ENCODE measurements around the gene CFAP74.

CFAP74 gene

GRCh38 chr1:2039251-2039650 lies 35.7 kb upstream of the CFAP74 start:
- no peak for DNase-seq (ENCODE audit: low read depth)

GRCh38 chr1:2038229-2038628 lies 34.6 kb upstream of the CFAP74 start:
- DNase-seq (ENCODE audit: low read depth), result no peak

DNA sequence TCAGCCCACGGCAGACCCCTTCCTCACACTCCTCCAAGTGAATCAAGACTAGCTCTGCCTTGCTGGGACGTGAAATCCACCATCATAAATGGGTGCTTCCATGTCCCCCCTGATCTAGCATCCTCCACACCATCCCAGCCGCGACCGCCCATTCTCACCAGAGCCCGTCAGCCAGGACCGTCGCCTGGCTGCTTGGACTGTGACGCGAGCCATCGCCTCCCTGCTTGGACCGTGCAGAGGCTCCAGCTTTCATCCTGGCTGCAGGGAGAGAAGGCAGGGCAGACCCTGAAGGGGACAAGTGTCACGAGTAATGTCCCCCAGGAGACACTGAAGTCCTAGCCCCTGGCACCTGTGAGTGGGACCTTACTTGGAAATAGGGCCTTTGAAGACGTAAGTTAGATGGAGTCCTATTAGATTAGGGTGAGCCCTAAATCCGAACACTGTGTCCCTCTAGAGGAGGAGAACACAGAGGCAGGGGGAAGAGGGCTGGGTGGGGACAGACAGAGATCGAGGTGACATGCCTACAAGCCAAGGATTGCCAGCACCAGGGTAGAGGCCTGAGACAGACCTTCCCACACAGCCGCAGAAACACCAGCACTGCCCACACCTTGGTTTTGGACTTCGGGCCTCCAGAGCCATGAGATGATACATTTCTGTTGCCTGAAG lies 33.9 kb upstream of the CFAP74 start:
- no peak for DNase-seq (ENCODE audit: low read depth)

GRCh38 chr1:2036287-2036686 lies 32.7 kb upstream of the CFAP74 start:
- no peak for DNase-seq (ENCODE audit: low read depth)

- DNase-seq (ENCODE audit: low read depth), result no peak
Measured at GRCh38 chr1:2033165-2033564, 29.6 kb upstream of the CFAP74 start.

- DNase-seq (ENCODE audit: low read depth), result no peak
Measured at GRCh38 chr1:2032737-2033136, 29.2 kb upstream of the CFAP74 start.

DNA sequence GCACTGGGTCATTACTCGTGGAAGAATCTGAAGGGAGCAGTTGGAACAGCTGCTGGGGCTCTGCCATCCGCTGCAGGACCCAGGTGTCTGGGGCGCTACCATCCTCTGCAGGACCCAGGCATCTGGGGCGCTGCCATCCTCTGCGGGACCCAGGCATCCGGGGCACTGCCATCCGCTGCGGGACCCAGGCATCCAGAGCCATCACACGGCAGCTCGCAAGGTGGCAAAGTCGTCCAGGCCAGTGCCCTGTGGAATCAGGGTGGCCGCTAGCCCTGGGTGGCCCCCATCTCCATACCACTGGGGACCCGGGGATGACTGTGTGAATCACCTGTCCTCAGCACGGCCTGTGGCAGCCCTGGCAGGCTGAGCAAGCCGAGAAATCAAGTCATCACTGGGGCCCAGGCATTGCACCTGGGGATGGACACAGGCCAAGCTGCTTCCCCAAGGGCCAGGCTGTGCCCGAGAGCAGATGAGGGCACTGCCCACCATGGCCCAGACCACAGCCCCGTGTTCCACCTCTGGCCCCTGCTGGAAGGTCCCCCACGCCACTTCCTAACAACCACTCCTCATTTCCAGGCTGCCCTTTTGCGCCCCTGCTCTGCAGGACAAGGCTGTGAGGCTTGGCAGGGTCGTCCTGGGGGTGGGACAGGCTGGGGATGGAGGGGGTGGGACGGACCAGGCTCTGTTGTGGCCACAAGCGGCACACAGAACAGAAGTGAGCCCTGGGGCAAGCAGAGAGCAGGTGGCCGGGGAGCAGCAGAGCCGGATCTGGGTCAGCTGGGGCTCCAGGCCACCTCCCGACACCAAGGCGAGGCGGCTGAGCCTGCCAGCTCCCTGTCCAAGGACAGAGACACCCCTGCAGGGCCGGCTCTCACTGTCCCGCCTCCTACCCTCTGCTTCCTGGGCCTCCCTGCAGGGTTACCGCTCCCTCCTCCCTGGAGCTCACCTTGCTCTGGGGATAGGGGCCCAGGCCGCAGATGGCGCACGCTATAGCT lies 28.3 kb upstream of the CFAP74 start:
- no peak for DNase-seq (ENCODE audit: low read depth)

GRCh38 chr1:2030076-2030871 lies 26.7 kb upstream of the CFAP74 start:
- no peak for DNase-seq (ENCODE audit: low read depth)

DNA sequence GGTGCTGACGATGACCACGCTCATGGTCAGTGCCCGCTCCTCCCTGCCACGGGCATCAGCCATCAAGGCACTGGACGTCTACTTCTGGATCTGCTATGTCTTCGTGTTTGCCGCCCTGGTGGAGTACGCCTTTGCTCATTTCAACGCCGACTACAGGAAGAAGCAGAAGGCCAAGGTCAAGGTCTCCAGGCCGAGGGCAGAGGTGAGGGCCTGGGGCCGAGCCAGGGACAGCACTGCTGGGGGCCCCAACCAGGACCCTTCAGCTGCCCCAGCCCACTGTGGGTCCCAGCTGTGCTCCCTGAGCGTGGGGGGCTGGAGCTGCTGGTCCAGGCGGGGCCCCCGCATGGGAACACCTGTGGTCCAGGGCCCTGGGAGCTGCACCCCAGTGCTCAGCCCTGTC lies 26.0 kb upstream of the CFAP74 start:
- no peak for DNase-seq (ENCODE audit: low read depth)

DNA sequence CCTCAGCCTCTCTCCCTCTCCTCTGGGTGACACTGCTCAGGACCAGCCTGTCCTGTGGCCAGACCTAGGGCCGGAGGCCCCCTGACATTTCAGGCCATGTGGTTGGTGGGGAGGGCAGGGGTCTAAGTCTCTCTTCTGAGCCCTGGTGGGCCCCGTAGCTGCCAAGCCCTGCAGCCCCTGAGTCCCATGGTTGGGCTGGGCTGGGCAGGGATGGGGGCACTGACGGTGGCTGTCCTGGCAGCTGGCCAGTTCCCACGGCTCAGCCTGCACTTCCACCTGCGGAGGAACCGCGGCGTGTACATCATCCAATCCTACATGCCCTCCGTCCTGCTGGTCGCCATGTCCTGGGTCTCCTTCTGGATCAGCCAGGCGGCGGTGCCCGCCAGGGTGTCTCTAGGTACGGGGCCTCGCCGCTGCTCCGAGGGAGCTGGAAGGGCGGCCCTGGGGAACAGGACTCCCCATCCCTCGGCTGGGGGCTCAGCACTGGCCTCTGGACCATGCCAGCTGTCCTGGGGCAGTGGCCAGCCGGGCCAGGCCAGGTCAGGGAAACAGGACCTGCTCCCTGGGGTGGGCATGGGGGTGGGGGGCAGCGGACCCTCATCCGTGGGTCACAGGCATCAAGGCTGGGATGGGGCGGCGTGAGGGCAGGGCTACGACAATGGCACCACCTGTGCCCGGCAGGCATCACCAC lies 25.4 kb upstream of the CFAP74 start:
- no peak for DNase-seq (ENCODE audit: low read depth)

GRCh38 chr1:2027961-2028583 lies 24.5 kb upstream of the CFAP74 start:
- no peak for DNase-seq (ENCODE audit: low read depth)

- no peak for DNase-seq (ENCODE audit: low read depth)
Measured at GRCh38 chr1:2025491-2025981, 21.9 kb upstream of the CFAP74 start.

GRCh38 chr1:2024887-2025286 lies 21.3 kb upstream of the CFAP74 start:
- no peak for DNase-seq (ENCODE audit: low read depth)

DNA sequence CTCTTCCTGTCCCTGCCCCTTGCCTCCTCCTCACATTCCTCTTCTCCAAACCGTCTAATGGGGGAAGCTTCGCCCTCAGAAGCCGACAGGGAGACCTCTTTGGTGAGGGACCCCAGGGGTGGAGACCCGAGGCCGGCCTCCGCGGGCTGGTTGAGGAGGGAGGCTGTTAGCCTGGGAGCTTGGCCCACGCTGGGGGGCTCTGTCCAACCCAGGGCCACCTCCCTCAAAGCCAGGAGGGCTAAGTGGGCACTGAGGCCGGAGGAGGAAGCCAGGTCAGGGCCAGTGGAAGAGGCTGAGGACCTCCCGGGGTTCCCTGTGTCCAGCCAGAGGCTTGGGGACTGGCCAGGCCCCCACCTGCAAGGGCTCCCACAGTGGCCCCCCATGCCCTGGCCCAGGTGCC lies 20.9 kb upstream of the CFAP74 start:
- DNase-seq (ENCODE audit: low read depth), result no peak

DNA sequence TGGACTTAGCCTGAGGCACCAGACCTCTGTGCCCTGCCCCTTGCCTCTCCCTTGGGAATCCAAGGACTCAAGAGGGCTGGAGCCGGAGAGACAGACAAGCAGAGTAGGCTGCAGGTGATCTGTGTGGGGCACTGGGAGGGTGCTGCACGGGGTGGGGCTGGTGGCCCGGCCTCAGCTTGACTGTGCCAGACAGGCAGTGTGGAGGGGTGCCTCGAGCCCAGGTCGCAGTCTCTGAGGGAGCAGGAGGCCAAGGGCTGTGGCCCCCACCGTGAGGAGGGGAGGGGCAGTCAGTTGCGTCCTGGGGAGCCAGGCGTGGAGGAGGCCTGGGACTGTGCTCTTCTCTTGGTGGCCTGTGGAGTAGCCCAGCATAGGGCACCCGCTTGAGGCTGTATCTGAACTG lies 19.6 kb upstream of the CFAP74 start:
- DNase-seq (ENCODE audit: low read depth), result no peak

GRCh38 chr1:2022063-2022770 lies 18.6 kb upstream of the CFAP74 start:
- no peak for DNase-seq (ENCODE audit: low read depth)

- no peak for DNase-seq (ENCODE audit: low read depth)
Measured at GRCh38 chr1:2021550-2021949, 18.0 kb upstream of the CFAP74 start.

- no peak for DNase-seq (ENCODE audit: low read depth)
Measured at GRCh38 chr1:2020310-2020655, 16.7 kb upstream of the CFAP74 start.

GRCh38 chr1:2019571-2020309 lies 16.2 kb upstream of the CFAP74 start:
- no peak for DNase-seq (ENCODE audit: low read depth)

GRCh38 chr1:2019172-2019543 lies 15.6 kb upstream of the CFAP74 start, which contains the start of gene GABRD:
GABRD (plus strand) TSS chr1:2019345; CDS start chr1:2019424, 79 bp downstream.
- DNase-seq (ENCODE audit: low read depth), result no peak

Data from stimulated activated CD8-positive, alpha-beta memory T cell treated with anti-CD3 and anti-CD28 coated beads, Interleukin-12 subunit alpha, Interleukin-12 subunit beta, amount 100 ng/mL, for 4 hours (primary cell).